ENCODE measurements around the gene PINLYP. TPM values are rescaled to one million over a fixed set of nuclear protein-coding genes. Genes with fewer than 3 reads are reported as not detected.

The PINLYP gene
- polyA plus RNA-seq, 1 donor (not counting 4 experiments of a cell fraction or from before 2014, with no cell fraction given): 16.0 TPM

DNA sequence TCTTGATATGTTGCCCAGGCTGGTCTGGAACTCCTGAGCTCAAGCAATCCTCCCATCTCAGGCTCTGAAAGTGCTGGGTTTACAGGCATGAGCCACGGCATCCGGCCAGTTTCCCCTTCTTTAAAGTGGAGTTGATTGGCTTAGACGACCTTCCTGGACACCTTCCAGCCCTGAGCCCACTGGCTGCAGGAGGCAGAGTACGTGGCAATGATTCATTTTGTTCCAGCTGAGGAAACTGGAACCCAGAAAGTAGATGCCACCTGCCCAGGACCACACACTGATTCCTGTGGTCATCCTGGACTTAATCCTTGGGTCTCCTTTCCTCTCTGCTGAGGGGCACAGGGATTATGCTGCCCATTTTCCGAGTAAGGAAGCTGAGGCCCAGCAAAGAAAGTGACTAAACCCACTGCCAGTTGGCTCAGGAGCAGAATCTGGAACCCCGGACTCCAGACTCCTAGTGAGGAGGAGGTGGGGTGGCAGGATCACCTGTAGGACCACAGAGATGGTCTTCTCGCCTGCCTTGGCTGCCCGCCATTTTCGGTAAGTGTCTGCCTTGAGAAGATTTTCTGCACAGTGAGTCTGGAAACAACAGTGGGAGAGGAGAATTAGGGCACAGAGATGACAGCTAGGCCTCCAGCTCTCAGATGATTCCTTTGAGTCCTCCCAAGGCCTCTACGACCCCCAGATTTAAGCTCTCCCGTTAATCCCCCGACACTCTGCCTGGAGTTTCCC lies 1.0 kb upstream of the PINLYP start:
- no peaks in the 10 kb centered on the region for H3K27me3 ChIP-seq (ENCODE audit: control insufficient read depth, extremely low read depth, insufficient read depth, low read length)
- dilution Hi-C loops (cut with MboI; ENCODE audit: extremely low pct_ligation_motif_present, low sequenced_read_pairs): no loop called here
- no peaks in the 10 kb centered on the region for H4K20me1 ChIP-seq (ENCODE audit: control insufficient read depth, extremely low read depth, insufficient read depth, low read length)
- peak overlapping the region; percentile 71 to 83 (median 79) for H3K4me3 ChIP-seq (ENCODE audit: control insufficient read depth in 2 of 3, extremely low read depth in 1 of 3, insufficient read depth in 2 of 3, low read depth in 1 of 3, low read length in 3 of 3)
- H3K27ac ChIP-seq (ENCODE audit: control insufficient read depth, insufficient read depth, low read length): peak overlapping the region; percentile 70
- peaks cover 27% of the 10 kb centered on the region for H3K4me1 ChIP-seq (ENCODE audit: control insufficient read depth, extremely low read depth, insufficient read depth, low read length)
- DNase-seq (ENCODE audit: low read depth, low spot score): no peak
- peak overlapping the region; percentile 94 for H3K4me2 ChIP-seq (ENCODE audit: control insufficient read depth, extremely low read depth, insufficient read depth, low read depth, low read length)
- peaks cover 20% of the 10 kb centered on the region for H3K79me2 ChIP-seq (ENCODE audit: control insufficient read depth, insufficient read depth, low read length)
- H2AFZ ChIP-seq (ENCODE audit: control insufficient read depth, low read length): peak overlapping the region; percentile 25
- TF ChIP-seq, protein P1, sequence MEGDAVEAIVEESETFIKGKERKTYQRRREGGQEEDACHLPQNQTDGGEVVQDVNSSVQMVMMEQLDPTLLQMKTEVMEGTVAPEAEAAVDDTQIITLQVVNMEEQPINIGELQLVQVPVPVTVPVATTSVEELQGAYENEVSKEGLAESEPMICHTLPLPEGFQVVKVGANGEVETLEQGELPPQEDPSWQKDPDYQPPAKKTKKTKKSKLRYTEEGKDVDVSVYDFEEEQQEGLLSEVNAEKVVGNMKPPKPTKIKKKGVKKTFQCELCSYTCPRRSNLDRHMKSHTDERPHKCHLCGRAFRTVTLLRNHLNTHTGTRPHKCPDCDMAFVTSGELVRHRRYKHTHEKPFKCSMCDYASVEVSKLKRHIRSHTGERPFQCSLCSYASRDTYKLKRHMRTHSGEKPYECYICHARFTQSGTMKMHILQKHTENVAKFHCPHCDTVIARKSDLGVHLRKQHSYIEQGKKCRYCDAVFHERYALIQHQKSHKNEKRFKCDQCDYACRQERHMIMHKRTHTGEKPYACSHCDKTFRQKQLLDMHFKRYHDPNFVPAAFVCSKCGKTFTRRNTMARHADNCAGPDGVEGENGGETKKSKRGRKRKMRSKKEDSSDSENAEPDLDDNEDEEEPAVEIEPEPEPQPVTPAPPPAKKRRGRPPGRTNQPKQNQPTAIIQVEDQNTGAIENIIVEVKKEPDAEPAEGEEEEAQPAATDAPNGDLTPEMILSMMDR (optimal IDR thresholded peaks at IDR 0.05 in 1 of 3, IDR thresholded peaks at IDR 0.05 in 1 of 3, conservative IDR thresholded peaks at IDR 0.05 in 1 of 3; ENCODE audit: extremely low read depth in 1 of 3, insufficient read depth in 2 of 3, low read length in 3 of 3): no peak
- TF ChIP-seq EZH2 (IDR thresholded peaks at IDR 0.05; ENCODE audit: low read length): no peak
- peaks cover 0 to 4% of the 10 kb centered on the region in 2 experiments for H3K36me3 ChIP-seq (ENCODE audit: control insufficient read depth in 2 of 2, extremely low read depth in 1 of 2, insufficient read depth in 2 of 2, low read length in 2 of 2)
- peak overlapping the region; percentile 90 for H3K9ac ChIP-seq (ENCODE audit: control insufficient read depth, extremely low read depth, insufficient read depth, low read length)
- no peaks in the 10 kb centered on the region for H3K9me3 ChIP-seq (ENCODE audit: control insufficient read depth, low read depth, low read length)
- no peak for FAIRE-seq
- H3K9me1 ChIP-seq (ENCODE audit: control insufficient read depth, extremely low read depth, insufficient read depth, low read length): no peaks in the 10 kb centered on the region

DNA sequence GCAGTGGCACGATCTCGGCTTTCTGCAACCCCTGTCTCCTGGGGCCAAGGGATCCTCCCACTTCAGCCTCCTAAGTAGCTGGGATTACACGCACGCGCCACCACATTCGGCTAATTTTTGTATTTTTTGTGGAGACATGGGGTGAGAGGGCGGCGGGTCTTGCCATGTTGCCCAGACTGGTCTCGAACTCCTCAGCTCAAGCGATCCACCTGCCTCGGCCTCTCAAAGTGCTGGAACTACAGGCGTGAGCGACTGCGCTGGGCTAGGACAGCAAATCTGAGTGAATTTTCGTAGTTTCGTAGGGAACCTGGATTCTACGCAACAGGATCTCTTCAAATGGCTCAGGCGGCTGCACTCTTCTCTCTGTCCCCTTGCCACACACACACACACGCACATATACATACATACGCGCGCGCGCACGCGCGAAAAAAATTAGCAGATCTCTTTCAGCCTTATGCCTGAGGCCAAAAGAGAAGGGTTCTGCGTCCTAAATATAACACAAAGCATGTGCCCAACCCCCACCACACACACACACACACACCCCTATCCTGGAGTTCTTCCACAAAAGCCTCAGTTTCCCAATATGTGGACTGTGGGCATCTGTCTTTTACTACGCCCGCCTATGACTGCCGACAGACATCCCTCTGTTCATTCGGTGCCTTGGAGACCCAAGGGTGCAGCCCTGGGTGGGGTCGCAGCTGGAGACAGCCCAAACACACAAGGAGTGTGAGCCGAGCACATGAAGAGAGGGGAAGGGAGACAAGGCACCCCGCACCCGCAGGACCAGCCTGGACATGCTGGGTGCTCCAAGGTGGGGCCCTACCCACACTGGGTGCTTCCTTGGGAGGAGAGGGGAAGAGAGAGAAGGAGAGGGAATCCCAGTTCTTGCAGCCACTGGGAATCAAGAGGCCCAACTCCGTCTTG lies 616 bp downstream of the PINLYP start:
- no peak for FAIRE-seq
- peak overlapping the region; percentile 45 to 80 (median 65) for H3K4me3 ChIP-seq (ENCODE audit: control insufficient read depth in 2 of 3, extremely low read depth in 1 of 3, insufficient read depth in 2 of 3, low read depth in 1 of 3, low read length in 3 of 3)

More for the DNA sequence above, 616 bp downstream of the PINLYP start:
- H3K9ac ChIP-seq (ENCODE audit: control insufficient read depth, extremely low read depth, insufficient read depth, low read length): peak overlapping the region; percentile 90
- peak overlapping the region; percentile 92 for H2AFZ ChIP-seq (ENCODE audit: control insufficient read depth, low read length)
- no peak for DNase-seq (ENCODE audit: low read depth, low spot score)
- H3K36me3 ChIP-seq (ENCODE audit: control insufficient read depth in 2 of 2, extremely low read depth in 1 of 2, insufficient read depth in 2 of 2, low read length in 2 of 2): peaks cover 0 to 4% of the 10 kb centered on the region in 2 experiments
- H3K4me1 ChIP-seq (ENCODE audit: control insufficient read depth, extremely low read depth, insufficient read depth, low read length): peaks cover 21% of the 10 kb centered on the region
- H3K4me2 ChIP-seq (ENCODE audit: control insufficient read depth, extremely low read depth, insufficient read depth, low read depth, low read length): peak overlapping the region; percentile 98
- TF ChIP-seq, protein P1 (optimal IDR thresholded peaks at IDR 0.05 in 1 of 3, IDR thresholded peaks at IDR 0.05 in 1 of 3, conservative IDR thresholded peaks at IDR 0.05 in 1 of 3; ENCODE audit: extremely low read depth in 1 of 3, insufficient read depth in 2 of 3, low read length in 3 of 3): no peak
- TF ChIP-seq EZH2 (IDR thresholded peaks at IDR 0.05; ENCODE audit: low read length): no peak
- peaks cover 16% of the 10 kb centered on the region for H3K79me2 ChIP-seq (ENCODE audit: control insufficient read depth, insufficient read depth, low read length)
- H3K27ac ChIP-seq (ENCODE audit: control insufficient read depth, insufficient read depth, low read length): peak overlapping the region; percentile 84
- H3K9me1 ChIP-seq (ENCODE audit: control insufficient read depth, extremely low read depth, insufficient read depth, low read length): no peaks in the 10 kb centered on the region
- no peaks in the 10 kb centered on the region for H4K20me1 ChIP-seq (ENCODE audit: control insufficient read depth, extremely low read depth, insufficient read depth, low read length)
- H3K9me3 ChIP-seq (ENCODE audit: control insufficient read depth, low read depth, low read length): no peaks in the 10 kb centered on the region
- dilution Hi-C loops (cut with MboI; ENCODE audit: extremely low pct_ligation_motif_present, low sequenced_read_pairs): no loop called here
- no peaks in the 10 kb centered on the region for H3K27me3 ChIP-seq (ENCODE audit: control insufficient read depth, extremely low read depth, insufficient read depth, low read length)

Data from keratinocyte (primary cell).